ENCODE results near the gene PUM2.

PUM2 gene

GRCh38 chr2:20232837-20233207 is 117.8 kb downstream of the PUM2 start:
- no peak overlapping the region for H3K4me3 ChIP-seq (ENCODE audit: low read length)
- TF ChIP-seq EZH2 (optimal IDR thresholded peaks at IDR 0.05; ENCODE audit: low read depth, low read length) (no peak), CTCF (IDR thresholded peaks at IDR 0.05; ENCODE audit: low read length) (no peak), EZH2phosphoT487 (IDR thresholded peaks at IDR 0.05; ENCODE audit: low read length) (no peak)
- H3K36me3 ChIP-seq (replicated peaks; ENCODE audit: insufficient read depth, low read length) = no peaks in the 10 kb centered on the region
- H2AFZ ChIP-seq (ENCODE audit: low read length) = no peak overlapping the region
- H3K27ac ChIP-seq (ENCODE audit: low read length) = no peak overlapping the region
- H3K4me1 ChIP-seq (ENCODE audit: low read length) = peaks cover 6% of the 10 kb centered on the region; the same call in 1 of the 2 replicates
- H3K79me2 ChIP-seq (ENCODE audit: low read length) = no peaks in the 10 kb centered on the region
- no peaks in the 10 kb centered on the region for H3K27me3 ChIP-seq (replicated peaks; ENCODE audit: insufficient read depth, low read length)
- no peak overlapping the region for H3K9ac ChIP-seq (ENCODE audit: low read length)
- no peaks in the 10 kb centered on the region for H3K9me2 ChIP-seq (replicated peaks; ENCODE audit: insufficient read depth, low read length)
- DNase-seq = no peak
- no peaks in the 10 kb centered on the region for H3K9me3 ChIP-seq (replicated peaks; ENCODE audit: insufficient read depth, low read length)
- H4K20me1 ChIP-seq (ENCODE audit: insufficient read depth, low read length) = no peaks in the 10 kb centered on the region
- H3K4me2 ChIP-seq (ENCODE audit: low read depth, low read length) = no peak overlapping the region
- H3F3A ChIP-seq (ENCODE audit: insufficient read depth, low read length) = no peaks in the 10 kb centered on the region

GRCh38 chr2:20231598-20232026 is 119.0 kb downstream of the PUM2 start:
- H3K36me3 ChIP-seq (replicated peaks; ENCODE audit: insufficient read depth, low read length) = no peaks in the 10 kb centered on the region
- H3K9me2 ChIP-seq (replicated peaks; ENCODE audit: insufficient read depth, low read length) = no peaks in the 10 kb centered on the region
- no peak overlapping the region for H3K27ac ChIP-seq (ENCODE audit: low read length)
- H3K4me3 ChIP-seq (ENCODE audit: low read length) = no peak overlapping the region
- no peaks in the 10 kb centered on the region for H3K79me2 ChIP-seq (ENCODE audit: low read length)
- H3K4me1 ChIP-seq (ENCODE audit: low read length) = peaks cover 6% of the 10 kb centered on the region; the same call in 1 of the 2 replicates
- no peak overlapping the region for H2AFZ ChIP-seq (ENCODE audit: low read length)
- no peak overlapping the region for H3K9ac ChIP-seq (ENCODE audit: low read length)
- no peak for DNase-seq
- H3K27me3 ChIP-seq (replicated peaks; ENCODE audit: insufficient read depth, low read length) = no peaks in the 10 kb centered on the region
- H3K4me2 ChIP-seq (ENCODE audit: low read depth, low read length) = no peak overlapping the region
- no peaks in the 10 kb centered on the region for H4K20me1 ChIP-seq (ENCODE audit: insufficient read depth, low read length)
- no peaks in the 10 kb centered on the region for H3F3A ChIP-seq (ENCODE audit: insufficient read depth, low read length)
- TF ChIP-seq EZH2phosphoT487 (IDR thresholded peaks at IDR 0.05; ENCODE audit: low read length) = no peak
- TF ChIP-seq CTCF (IDR thresholded peaks at IDR 0.05; ENCODE audit: low read length) = no peak
- no peak for TF ChIP-seq EZH2 (optimal IDR thresholded peaks at IDR 0.05; ENCODE audit: low read depth, low read length)
- H3K9me3 ChIP-seq (replicated peaks; ENCODE audit: insufficient read depth, low read length) = no peaks in the 10 kb centered on the region

- no peak overlapping the region for H3K9ac ChIP-seq (ENCODE audit: low read length)
- H3K79me2 ChIP-seq (ENCODE audit: low read length) = peaks cover 2% of the 10 kb centered on the region; the same call in 1 of the 2 replicates
- H2AFZ ChIP-seq (ENCODE audit: low read length) = no peak overlapping the region
- H3K27ac ChIP-seq (ENCODE audit: low read length) = no peak overlapping the region
- TF ChIP-seq CTCF (IDR thresholded peaks at IDR 0.05; ENCODE audit: low read length) (no peak), EZH2phosphoT487 (IDR thresholded peaks at IDR 0.05; ENCODE audit: low read length) (no peak), EZH2 (optimal IDR thresholded peaks at IDR 0.05; ENCODE audit: low read depth, low read length) (no peak)
- no peak overlapping the region for H3K4me3 ChIP-seq (ENCODE audit: low read length)
- no peaks in the 10 kb centered on the region for H4K20me1 ChIP-seq (ENCODE audit: insufficient read depth, low read length)
- H3F3A ChIP-seq (ENCODE audit: insufficient read depth, low read length) = peaks cover 3% of the 10 kb centered on the region
- H3K9me3 ChIP-seq (replicated peaks; ENCODE audit: insufficient read depth, low read length) = no peaks in the 10 kb centered on the region
- peaks cover 10% of the 10 kb centered on the region for H3K4me1 ChIP-seq (ENCODE audit: low read length)
- no peaks in the 10 kb centered on the region for H3K36me3 ChIP-seq (replicated peaks; ENCODE audit: insufficient read depth, low read length)
- no peak for DNase-seq
- H3K4me2 ChIP-seq (ENCODE audit: low read depth, low read length) = no peak overlapping the region
- no peaks in the 10 kb centered on the region for H3K27me3 ChIP-seq (replicated peaks; ENCODE audit: insufficient read depth, low read length)
- no peaks in the 10 kb centered on the region for H3K9me2 ChIP-seq (replicated peaks; ENCODE audit: insufficient read depth, low read length)
These were observed 119.5 kb downstream of the PUM2 start for GRCh38 chr2:20231159-20231558.

All from MM.1S (cell line).